OCI-LY1 (cell line): ENCODE results near the gene NFIB.

Source experiments
- H2AFZ ChIP-seq: fragments of 200-600 bp; sonication (generic), shearing (Covaris generic); 2 replicates; pipeline ENCODE4 v1.6.0; 2014; ENCODE audit warnings: antibody characterized with exemption, mild to moderate bottlenecking, low read length
- H3F3A ChIP-seq: fragments of 200-600 bp; sonication (generic), shearing (Covaris generic); 2 replicates; pipeline ENCODE4 v1.6.0; 2014; ENCODE audit warnings: mild to moderate bottlenecking, antibody characterized with exemption, low read length, moderate library complexity; ENCODE audit not compliant: insufficient read depth
- H3K27ac ChIP-seq: fragments of 200-600 bp; sonication (generic); 2 replicates; pipeline ENCODE4 v1.5.1; 2014; ENCODE audit warnings: low read length, mixed run types, mild to moderate bottlenecking, low read depth; ENCODE audit not compliant: poor library complexity, severe bottlenecking
- H3K27me3 ChIP-seq: fragments of 200-600 bp; sonication (generic); 2 replicates; pipeline ENCODE4 v1.6.0; 2014; ENCODE audit warnings: antibody characterized with exemption, mild to moderate bottlenecking, low read length, moderate library complexity; ENCODE audit not compliant: insufficient read depth
- H3K36me3 ChIP-seq: fragments of 200-600 bp; sonication (generic); 2 replicates; pipeline ENCODE4 v1.6.1; 2014; ENCODE audit warnings: mild to moderate bottlenecking, antibody characterized with exemption, low read length, moderate library complexity, mixed read lengths; ENCODE audit not compliant: insufficient read depth
- H3K4me1 ChIP-seq: fragments of 200-600 bp; sonication (generic); 2 replicates; pipeline ENCODE4 v1.5.1; 2014; ENCODE audit warnings: mild to moderate bottlenecking, low read length, moderate library complexity; ENCODE audit not compliant: insufficient read depth, severe bottlenecking
- H3K4me2 ChIP-seq: fragments of 200-600 bp; sonication (generic), shearing (Covaris generic); 2 replicates; pipeline ENCODE4 v1.6.1; 2014; ENCODE audit warnings: low read length
- H3K4me3 ChIP-seq: fragments of 200-600 bp; sonication (generic); 2 replicates; pipeline ENCODE4 v1.5.1; 2014; ENCODE audit warnings: low read length, low read depth, mild to moderate bottlenecking, mixed read lengths; ENCODE audit not compliant: poor library complexity, severe bottlenecking
- H3K79me2 ChIP-seq: fragments of 200-600 bp; shearing (Covaris generic); 2 replicates; pipeline ENCODE4 v1.6.1; 2016; ENCODE audit warnings: mixed run types, low read length, mixed read lengths; ENCODE audit not compliant: insufficient read depth
- H3K9ac ChIP-seq: fragments of 200-600 bp; sonication (generic), shearing (Covaris generic); 2 replicates; pipeline ENCODE4 v1.6.1; 2014; ENCODE audit warnings: mild to moderate bottlenecking, low read length, mixed read lengths
- H3K9me2 ChIP-seq: fragments of 200-600 bp; sonication (generic), shearing (Covaris generic); 2 replicates; pipeline ENCODE4 v1.6.1; 2014; ENCODE audit warnings: low read depth, mild to moderate bottlenecking, low read length, mixed read lengths
- H3K9me3 ChIP-seq: fragments of 200-600 bp; shearing (Covaris generic); 2 replicates; pipeline ENCODE4 v1.6.1; 2014; ENCODE audit warnings: low read length, mixed read lengths
- H4K20me1 ChIP-seq: fragments of 200-600 bp; sonication (generic), shearing (Covaris generic); 2 replicates; pipeline ENCODE4 v1.6.0; 2016; ENCODE audit warnings: mild to moderate bottlenecking, low read length; ENCODE audit not compliant: insufficient read depth
- EZH2 ChIP-seq: fragments of 200-600 bp; sonication (generic), shearing (Covaris generic); IDR thresholded peaks from 2 replicates; pipeline ENCODE4 v1.8.0; 2017; ENCODE audit warnings: borderline replicate concordance, mixed run types, mild to moderate bottlenecking, antibody characterized with exemption, low read length, moderate library complexity, mixed read lengths
- TF ChIP-seq, protein P1 (sequence below): fragments of 200-600 bp; sonication (generic), shearing (Covaris generic); IDR thresholded peaks from 2 replicates; pipeline ENCODE4 v1.5.1; 2017; ENCODE audit warnings: mild to moderate bottlenecking, antibody characterized with exemption, low read length, moderate library complexity, mixed read lengths

NFIB gene

DNA sequence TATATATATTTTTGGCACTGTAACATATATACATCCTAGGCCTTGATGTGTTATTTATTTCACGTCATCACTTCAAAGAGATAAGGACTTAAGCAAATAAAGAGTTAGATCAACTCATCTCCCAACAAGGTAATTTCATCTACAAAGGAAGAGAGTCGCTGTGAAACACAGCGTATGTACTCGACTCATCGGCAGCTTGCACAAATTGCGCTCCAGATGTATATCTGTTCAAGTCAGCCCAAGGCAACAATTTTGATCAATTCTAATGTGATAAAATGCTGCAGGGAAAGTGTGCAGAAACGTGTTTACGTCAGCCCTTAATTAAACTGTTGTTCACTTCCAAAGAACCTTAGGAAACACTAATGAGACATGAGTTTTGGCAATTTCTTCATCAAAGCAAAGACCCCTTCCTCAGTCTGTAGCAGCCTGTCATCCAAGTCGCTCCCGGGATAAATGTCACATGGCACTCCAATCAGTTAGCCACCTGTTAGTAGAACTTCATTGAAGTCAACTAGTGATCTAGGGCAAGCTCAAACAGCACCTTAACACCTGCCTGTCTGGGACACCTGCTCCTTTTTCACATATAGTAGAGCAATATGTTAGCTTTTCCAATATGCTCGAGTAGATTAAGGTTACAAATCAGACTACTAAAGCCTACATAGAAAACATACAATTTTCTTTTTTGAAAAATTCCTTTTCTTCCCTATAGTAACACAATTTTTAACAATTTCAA lies 182.4 kb downstream of the NFIB start:
- no peak overlapping the region for H3K4me2 ChIP-seq
- no peak overlapping the region for H2AFZ ChIP-seq
- no peak overlapping the region for H3K9ac ChIP-seq
- no peaks in the 10 kb centered on the region for H3K9me3 ChIP-seq
- H4K20me1 ChIP-seq, result no peaks in the 10 kb centered on the region
- TF ChIP-seq, protein P1, sequence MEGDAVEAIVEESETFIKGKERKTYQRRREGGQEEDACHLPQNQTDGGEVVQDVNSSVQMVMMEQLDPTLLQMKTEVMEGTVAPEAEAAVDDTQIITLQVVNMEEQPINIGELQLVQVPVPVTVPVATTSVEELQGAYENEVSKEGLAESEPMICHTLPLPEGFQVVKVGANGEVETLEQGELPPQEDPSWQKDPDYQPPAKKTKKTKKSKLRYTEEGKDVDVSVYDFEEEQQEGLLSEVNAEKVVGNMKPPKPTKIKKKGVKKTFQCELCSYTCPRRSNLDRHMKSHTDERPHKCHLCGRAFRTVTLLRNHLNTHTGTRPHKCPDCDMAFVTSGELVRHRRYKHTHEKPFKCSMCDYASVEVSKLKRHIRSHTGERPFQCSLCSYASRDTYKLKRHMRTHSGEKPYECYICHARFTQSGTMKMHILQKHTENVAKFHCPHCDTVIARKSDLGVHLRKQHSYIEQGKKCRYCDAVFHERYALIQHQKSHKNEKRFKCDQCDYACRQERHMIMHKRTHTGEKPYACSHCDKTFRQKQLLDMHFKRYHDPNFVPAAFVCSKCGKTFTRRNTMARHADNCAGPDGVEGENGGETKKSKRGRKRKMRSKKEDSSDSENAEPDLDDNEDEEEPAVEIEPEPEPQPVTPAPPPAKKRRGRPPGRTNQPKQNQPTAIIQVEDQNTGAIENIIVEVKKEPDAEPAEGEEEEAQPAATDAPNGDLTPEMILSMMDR, result no peak
- TF ChIP-seq EZH2, result no peak
- no peaks in the 10 kb centered on the region for H3K4me1 ChIP-seq
- H3K9me2 ChIP-seq, result no peaks in the 10 kb centered on the region
- H3K27me3 ChIP-seq, result no peaks in the 10 kb centered on the region
- no peaks in the 10 kb centered on the region for H3K36me3 ChIP-seq
- H3K27ac ChIP-seq, result no peak overlapping the region
- H3K4me3 ChIP-seq, result no peak overlapping the region
- no peaks in the 10 kb centered on the region for H3K79me2 ChIP-seq
- H3F3A ChIP-seq, result no peaks in the 10 kb centered on the region; the same call in 1 of the 2 replicates

DNA sequence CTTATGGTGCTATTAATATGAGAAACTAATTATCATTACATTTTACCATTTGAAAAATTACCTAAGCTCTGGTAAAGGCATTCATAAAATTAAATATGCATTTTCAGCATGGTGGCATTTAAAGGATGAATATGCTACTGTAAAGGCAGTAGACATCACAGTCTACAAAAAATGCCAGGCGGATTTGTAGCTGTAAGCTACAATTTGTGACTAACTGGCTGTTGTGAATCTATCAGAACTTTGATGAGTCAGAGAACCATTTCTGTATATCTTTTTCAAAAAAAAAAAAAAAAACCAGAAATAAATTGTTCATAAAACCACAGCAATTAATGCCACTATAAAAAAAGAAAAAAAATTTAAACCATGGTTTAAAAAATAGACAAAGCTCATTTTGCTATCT lies 186.3 kb downstream of the NFIB start:
- no peaks in the 10 kb centered on the region for H3K79me2 ChIP-seq
- no peaks in the 10 kb centered on the region for H3F3A ChIP-seq
- H3K9ac ChIP-seq, result no peak overlapping the region
- H3K9me3 ChIP-seq, result no peaks in the 10 kb centered on the region
- no peaks in the 10 kb centered on the region for H4K20me1 ChIP-seq
- no peak overlapping the region for H3K27ac ChIP-seq
- H2AFZ ChIP-seq, result no peak overlapping the region
- H3K4me2 ChIP-seq, result no peak overlapping the region
- no peak for TF ChIP-seq EZH2
- TF ChIP-seq, protein P1, result no peak
- H3K27me3 ChIP-seq, result no peaks in the 10 kb centered on the region
- no peak overlapping the region for H3K4me3 ChIP-seq
- H3K36me3 ChIP-seq, result no peaks in the 10 kb centered on the region
- H3K9me2 ChIP-seq, result no peaks in the 10 kb centered on the region
- no peaks in the 10 kb centered on the region for H3K4me1 ChIP-seq

DNA sequence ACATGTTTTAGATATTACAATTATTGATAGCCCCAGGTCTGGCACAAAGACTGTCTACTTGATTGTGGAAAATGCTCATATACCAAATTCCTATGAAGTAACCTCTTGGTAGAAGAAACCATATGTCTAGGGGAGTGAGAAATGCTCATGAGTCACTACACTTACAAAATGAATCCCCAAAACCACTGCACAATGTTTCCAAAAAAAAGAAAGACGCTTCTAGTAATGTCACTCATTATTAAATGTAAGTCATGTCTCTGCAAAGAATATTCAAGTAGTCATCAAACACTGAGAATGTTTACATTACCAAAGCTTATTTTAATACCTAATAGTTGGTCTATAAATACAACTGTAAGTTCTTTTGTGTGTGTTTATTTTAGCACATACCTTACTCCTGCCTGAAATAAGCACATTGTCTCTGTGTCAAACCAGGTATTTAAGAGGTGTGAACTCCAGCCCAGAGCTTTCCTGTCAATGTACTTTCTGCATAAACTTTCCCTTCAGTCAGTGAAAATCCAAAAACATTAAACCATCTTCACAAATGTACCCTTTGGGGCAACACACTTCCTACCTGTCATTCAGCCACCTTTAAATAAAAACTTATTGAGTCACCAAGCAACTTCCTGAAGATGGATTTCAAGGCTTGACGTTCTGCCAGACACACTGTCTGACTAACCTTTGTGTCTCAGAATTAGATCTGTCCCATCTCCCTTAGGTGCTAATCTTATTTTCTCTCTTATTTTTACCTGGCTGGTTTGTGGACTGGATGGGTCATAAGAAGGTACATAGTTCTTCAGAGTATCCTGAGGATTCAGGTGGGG lies 194.0 kb downstream of the NFIB start:
- Histone ChIP-seq H3K4me1 (no peaks in the 10 kb centered on the region), H3K27me3 (no peaks in the 10 kb centered on the region)

More for the DNA sequence above, 194.0 kb downstream of the NFIB start:
- Histone ChIP-seq H3K9ac (no peak overlapping the region), H4K20me1 (no peaks in the 10 kb centered on the region), H3K9me3 (no peaks in the 10 kb centered on the region), H3K79me2 (no peaks in the 10 kb centered on the region), H3K4me3 (no peak overlapping the region), H3K9me2 (no peaks in the 10 kb centered on the region), H3K4me2 (no peak overlapping the region), H3K36me3 (no peaks in the 10 kb centered on the region), H3K27ac (no peak overlapping the region), H2AFZ (no peak overlapping the region), H3F3A (no peaks in the 10 kb centered on the region)
- TF ChIP-seq, protein P1, result no peak
- no peak for TF ChIP-seq EZH2
